Pancreas (tissue), 10 donors: ENCODE measurements around the gene PHACTR4. TPM values are rescaled to one million over a fixed set of nuclear protein-coding genes. Genes with fewer than 3 reads are reported as not detected.
A peak's percentile ranks its signal among the peaks of the same experiment; 100 is the strongest.
"Not testable (repeated sequence)": the region's sequence is repeated elsewhere in the genome, so short reads cannot be mapped to it uniquely, and the experiment has no call there.

Experiments used
- ATAC-seq, 4 donors: fragments of 200-7000 bp; cut with Tn5 transposase; one replicate each; pipeline versions ENCODE4 v1.8.0 to v1.9.1; 2020; ENCODE audit warnings: mild to moderate bottlenecking in 4 of 4, moderate library complexity in 4 of 4
- DNase-seq, 6 donors: peaks; one replicate each; pipeline ENCODE4 v3.0.0-alpha.2; 2020
- FAIRE-seq: peaks from 2 replicates; lab custom pipeline; 2012; peaks lifted over from hg19 to GRCh38; lab: Jason Lieb, UNC
- H3K27ac ChIP-seq, 4 donors: fragments of 200-600 bp; sonication (generic); 1 replicate in 3 of 4; 2 replicates in 1 of 4; pipeline versions ENCODE4 v1.5.0 to v1.8.0; 2020
- H3K27me3 ChIP-seq, 4 donors: fragments of 200-600 bp; one replicate each; pipeline ENCODE4 v1.8.0; 2021
- H3K36me3 ChIP-seq, 3 donors: fragments of 200-600 bp; sonication (generic) in 1 of 3; one replicate each; pipeline versions ENCODE4 v1.5.0 to v1.8.0; 2020 to 2021
- H3K4me1 ChIP-seq, 3 donors: fragments of 200-600 bp; one replicate each; pipeline ENCODE4 v1.8.0; 2021
- H3K4me3 ChIP-seq, 4 donors: fragments of 200-600 bp; sonication (generic) in 2 of 4; one replicate each; pipeline versions ENCODE4 v1.5.0 to v1.8.0; 2020 to 2021
- H3K9me3 ChIP-seq, 4 donors: fragments of 200-600 bp; one replicate each; pipeline ENCODE4 v1.8.0; 2021
- CTCF ChIP-seq, 4 donors: fragments of 200-600 bp; sonication (generic) in 3 of 4; IDR thresholded peaks; one replicate each; pipeline versions ENCODE4 v1.5.0 to v1.8.0; 2021; ENCODE audit warnings: antibody characterized with exemption in 4 of 4
- WGBS, 2 donors: extraction: QIAGEN DNeasy Blood & Tissue Kit; methylation state at CpG; one replicate each; pipeline ENCODE4 v1.1.7; 2013; 5-methylcytosine and 5-hydroxymethylcytosine counted together
- intact Hi-C, 3 donors: fragments of 100-400 bp; cut with DNase I; formaldehyde crosslinking; loops; one replicate each; pipeline versions ENCODE4 v1.11.1 to v1.14.2; 2022
- polyA plus RNA-seq, 2 donors: library from polyadenylated mRNA; stranded (reverse); fragments of 200-250 nt; gene quantifications; one replicate each; pipeline ENCODE4 v1.2.3, GENCODE V29; 2013
- total RNA-seq, 6 donors: library from RNA; stranded (reverse); fragmentation: NEBNext Ultra II Directional in 4 of 6; extraction: Animal tissue kit (Norgen Biotek cat#: 25700) in 4 of 6; gene quantifications; one replicate each; pipeline versions ENCODE4 v1.2.1 to v1.2.4, GENCODE V29; 2021 to 2023
- donor health status: healthy with polysubstance abuse.
- donor health status: DM: no; HTN: no; CAD: no; lungs with moderate emphysema.
- donor health status: DM: no; HTN: no; CAD: no.
- donor health status: control.
- donor health status: control.
- donor health status: Bipolar disorder and iron deficiency.
- donor health status: DM: yes; HTN: yes; CAD: no.
- donor health status: DM: no; HTN: no; CAD: no.
- donor health status: DM: no; HTN: no; CAD: no.
- donor health status: DM: yes; HTN: yes; CAD: no.

Gene PHACTR4
- total and polyA plus RNA-seq, 8 donors: 12.5 to 25.8 (median 14.1) TPM

GRCh38 chr1:28326984-28327383 lies 42.6 kb upstream of the PHACTR4 start:
- no peak for FAIRE-seq
- no peak for DNase-seq
- no peaks in the 10 kb centered on the region for H3K36me3 ChIP-seq
- ATAC-seq: no peak
- no peak overlapping the region for H3K27ac ChIP-seq
- 86% methylated on average over 3 of the region's 3 CpGs for WGBS, 2 donors
- no peaks in the 10 kb centered on the region for H3K27me3 ChIP-seq
- peaks cover 0 to 18% (median 11%) of the 10 kb centered on the region in 3 donors for H3K4me1 ChIP-seq
- TF ChIP-seq CTCF (IDR thresholded peaks at IDR 0.05): no peak
- H3K4me3 ChIP-seq: no peak overlapping the region
- intact Hi-C loops: loop anchor here in 1 of 3 donors (10.0 kb wide), 1 partner anchor 62 kb away; no protein-coding TSS in a partner anchor
- H3K9me3 ChIP-seq: no peaks in the 10 kb centered on the region

- ATAC-seq, H3K27me3 ChIP-seq, DNase-seq: not testable (repeated sequence)
Measured at GRCh38 chr1:28327431-28327830, 42.1 kb upstream of the PHACTR4 start.

GRCh38 chr1:28328228-28328648 lies 41.3 kb upstream of the PHACTR4 start:
- no peak for TF ChIP-seq CTCF (IDR thresholded peaks at IDR 0.05)
- FAIRE-seq: no peak
- peak in 1 of 6 donors; percentile 29 for DNase-seq
- H3K36me3 ChIP-seq: peaks cover 0 to 9% (median 0%) of the 10 kb centered on the region in 3 donors
- ATAC-seq: no peak
- 66 to 67% methylated on average over 16 of the region's 16 CpGs for WGBS, 2 donors
- peak overlapping the region; percentile 62 to 91 (median 78) for H3K27ac ChIP-seq
- peak overlapping the region; percentile 6 to 71 (median 60) for H3K4me3 ChIP-seq
- H3K27me3 ChIP-seq: no peaks in the 10 kb centered on the region
- intact Hi-C loops: loop anchor here in 1 of 3 donors (10.0 kb wide), 1 partner anchor 63 kb away; no protein-coding TSS in a partner anchor
- peaks cover 0 to 9% (median 5%) of the 10 kb centered on the region in 3 donors for H3K4me1 ChIP-seq
- H3K9me3 ChIP-seq: no peaks in the 10 kb centered on the region

More at GRCh38 chr1:28327431-28327830, 42.1 kb upstream of the PHACTR4 start:
- not testable (repeated sequence) for H3K36me3 ChIP-seq, H3K27ac ChIP-seq, H3K9me3 ChIP-seq, H3K4me3 ChIP-seq, FAIRE-seq
- 89% methylated on average over 11 of the region's 11 CpGs for WGBS, 2 donors
- peaks cover 0 to 17% (median 8%) of the 10 kb centered on the region in 3 donors for H3K4me1 ChIP-seq
- intact Hi-C loops: loop anchor here in 1 of 3 donors (10.0 kb wide), 1 partner anchor 63 kb away; no protein-coding TSS in a partner anchor

GRCh38 chr1:28329395-28330153 lies 40.0 kb upstream of the PHACTR4 start:
- Histone ChIP-seq H3K9me3 (no peaks in the 10 kb centered on the region), H3K4me3 (peak overlapping the region; percentile 30 to 71 (median 60)), H3K4me1 (peaks cover 0 to 5% (median 0%) of the 10 kb centered on the region in 3 donors), H3K27ac (peak overlapping the region; percentile 62 to 91 (median 78)), H3K36me3 (peaks cover 0 to 12% (median 0%) of the 10 kb centered on the region in 3 donors), H3K27me3 (no peaks in the 10 kb centered on the region)
- DNase-seq (peak in 5 of 6 donors; percentile 26 to 63 (median 43)), FAIRE-seq (no peak), ATAC-seq (peak; percentile 26 to 60 (median 44))
- TF ChIP-seq CTCF (IDR thresholded peaks at IDR 0.05): no peak
- WGBS, 2 donors: 31 to 35% methylated on average over 29 of the region's 29 CpGs
- intact Hi-C loops: loop anchor here in 1 of 3 donors (10.0 kb wide), 1 partner anchor 65 kb away; no protein-coding TSS in a partner anchor

- Histone ChIP-seq H3K27me3 (no peaks in the 10 kb centered on the region), H3K4me3 (no peak overlapping the region), H3K27ac (no peak overlapping the region), H3K4me1 (no peaks in the 10 kb centered on the region), H3K36me3 (peaks cover 0 to 13% (median 3%) of the 10 kb centered on the region in 3 donors), H3K9me3 (no peaks in the 10 kb centered on the region)
- intact Hi-C loops: no loop called here
- WGBS, 2 donors: 96 to 98% methylated on average over 3 of the region's 3 CpGs
- FAIRE-seq: no peak
- ATAC-seq: no peak
- TF ChIP-seq CTCF (IDR thresholded peaks at IDR 0.05): no peak
- no peak for DNase-seq
Measured at GRCh38 chr1:28338897-28339296, 30.6 kb upstream of the PHACTR4 start.
